ENCODE data around the gene METTL24. TPM values are rescaled to one million over a fixed set of nuclear protein-coding genes. Genes with fewer than 3 reads are reported as not detected.

Gene METTL24
- total and polyA plus RNA-seq, 2 of the 8 experiments (the other 6 are each of a cell fraction or from before 2014, with no cell fraction given), result 0.30 to 0.39 TPM

DNA sequence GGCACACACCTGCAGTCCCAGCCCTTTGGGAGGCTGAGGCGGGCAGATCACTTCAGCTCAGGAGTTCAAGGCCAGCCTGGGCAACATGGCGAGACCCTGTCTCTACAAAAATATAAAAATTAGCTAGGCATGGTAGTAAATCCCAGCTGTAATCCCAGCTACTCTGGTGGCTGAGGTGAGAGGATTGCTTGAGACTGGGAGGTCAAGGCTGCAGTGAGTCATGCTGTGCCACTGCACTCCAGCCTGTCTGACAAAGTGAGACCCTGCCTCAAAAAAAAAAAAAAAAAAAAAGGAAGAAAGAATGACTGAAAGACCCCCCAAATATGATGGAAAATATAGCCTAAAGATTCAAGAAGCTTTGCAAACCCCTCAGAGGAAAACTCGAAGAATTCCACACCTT is 26.8 kb downstream of the METTL24 start:
- Histone ChIP-seq H2BK20ac (ENCODE audit: low read length) (no peak overlapping the region), H3K56ac (replicated peaks; ENCODE audit: insufficient read length, low read depth, low read length) (no peak overlapping the region), H3K4me1 (replicated peaks in 1 of 4; ENCODE audit: control insufficient read depth in 3 of 4, insufficient read depth in 4 of 4, low read length in 3 of 4) (peaks cover 0 to 3% (median 0%) of the 10 kb centered on the region in 4 experiments; a peak in 1 of 7 replicates), H2BK12ac (ENCODE audit: low read depth, low read length) (no peak overlapping the region), H3K14ac (ENCODE audit: insufficient read length) (no peak overlapping the region), H2BK15ac (ENCODE audit: low read length) (no peak overlapping the region), H3K27me3 (replicated peaks in 1 of 4; ENCODE audit: control insufficient read depth in 3 of 4, extremely low read depth in 1 of 4, insufficient read depth in 3 of 4, low read length in 3 of 4) (no peaks in the 10 kb centered on the region), H3K79me1 (ENCODE audit: low read depth, low read length) (no peaks in the 10 kb centered on the region), H3K4me3 (ENCODE audit: extremely low read depth in 1 of 4, insufficient read depth in 2 of 4, low read depth in 3 of 4, low read length in 4 of 4) (no peak overlapping the region), H3K9me3 (ENCODE audit: insufficient read depth in 2 of 2, low read depth in 1 of 2, low read length in 1 of 2) (no peaks in the 10 kb centered on the region), H4K5ac (ENCODE audit: insufficient read length, low read depth, low read length) (no peak overlapping the region), H3K27ac (ENCODE audit: low read depth, low read length) (no peak overlapping the region), H3K36me3 (ENCODE audit: control insufficient read depth in 2 of 4, insufficient read depth in 4 of 4, low read length in 3 of 4) (no peaks in the 10 kb centered on the region), H4K8ac (ENCODE audit: extremely low read depth, insufficient read depth, low read length) (no peak overlapping the region), H3K18ac (ENCODE audit: extremely low read depth, low read length) (no peak overlapping the region), H4K91ac (replicated peaks; ENCODE audit: insufficient read length, low read length) (no peak overlapping the region), H3K79me2 (ENCODE audit: control insufficient read depth in 1 of 2, insufficient read depth in 2 of 2, low read length in 2 of 2) (no peaks in the 10 kb centered on the region), H2AK5ac (ENCODE audit: low read depth, low read length) (no peak overlapping the region), H3K4ac (replicated peaks; ENCODE audit: insufficient read length, low read depth, low read length) (no peak overlapping the region), H4K20me1 (replicated peaks in 1 of 2; ENCODE audit: control insufficient read depth in 1 of 2, insufficient read depth in 2 of 2, low read length in 2 of 2) (no peaks in the 10 kb centered on the region), H3K9ac (replicated peaks in 1 of 4; ENCODE audit: extremely low read depth in 1 of 4, low read depth in 3 of 4, low read length in 3 of 4) (no peak overlapping the region), H2AFZ (ENCODE audit: low read length) (no peak overlapping the region), H2BK120ac (replicated peaks; ENCODE audit: low read depth, low read length) (no peak overlapping the region), H3K23ac (ENCODE audit: insufficient read length) (no peak overlapping the region), H3K4me2 (ENCODE audit: insufficient read depth in 1 of 2, low read depth in 2 of 2, low read length in 2 of 2) (no peak overlapping the region), H3K23me2 (ENCODE audit: low read depth, low read length) (no peaks in the 10 kb centered on the region; the same call in 1 of the 2 replicates), H2BK5ac (ENCODE audit: low read depth, low read length) (no peak overlapping the region)
- FAIRE-seq, result no peak
- TF ChIP-seq BCL11A (IDR thresholded peaks at IDR 0.05; ENCODE audit: low read depth in 2 of 2, low read length in 2 of 2), result no peak
- no peak for DNase-seq (ENCODE audit: low read depth in 1 of 2, low spot score in 2 of 2)
- 94% methylated on average over 3 of the region's 3 CpGs; no CpG with 5 or more reads in 1 of the 2 experiments for WGBS, 2 experiments (ENCODE audit: extremely low coverage in 1 of 2, insufficient coverage in 1 of 2, insufficient read length in 1 of 2, insufficient replicate concordance in 2 of 2, low coverage in 1 of 2, low lambda C conversion rate in 2 of 2, missing lambda C conversion rate in 1 of 2)
- POLR2A ChIA-PET (ENCODE audit: partially characterized antibody), result no interaction called here
- CTCF ChIA-PET (ENCODE audit: partially characterized antibody), result interaction anchor here (1.7 to 2.0 kb wide), 2 partner anchors 11 to 14 kb away, joined by 5 to 14 read pairs; no protein-coding TSS in a partner anchor
